WTC11 (cell line): Measurements from ENCODE around the gene DDOST. TPM values are rescaled to one million over a fixed set of nuclear protein-coding genes. Genes with fewer than 3 reads are reported as not detected.

Source experiments
- ATAC-seq: fragments of 200-7000 bp; cut with Tn5 transposase; 2 replicates; pipeline ENCODE4 v1.10.0; 2021; ENCODE audit warnings: mild to moderate bottlenecking, moderate library complexity
- CTCF ChIA-PET: fragments of 300-600 bp; sonication (Branson Sonifier 250); formaldehyde crosslinking; loops from one replicate; lab custom pipeline; 2021; ENCODE audit warnings: antibody characterized with exemption; lab: Charles Lee
- POLR2A ChIA-PET: fragments of 350-600 bp; sonication (Branson Sonifier 250); formaldehyde crosslinking; loops from one replicate; lab custom pipeline; 2021; ENCODE audit warnings: antibody characterized with exemption; lab: Charles Lee
- DNase-seq: peaks from one replicate; pipeline ENCODE4 v3.0.0; 2021; ENCODE audit warnings: low spot score
- H3K27ac Mint-ChIP-seq: 2 replicates; pipeline ENCODE4 v1.8.0; 2021; ENCODE audit warnings: mixed read lengths
- H3K27me3 Mint-ChIP-seq: 2 replicates; pipeline ENCODE4 v1.8.0; 2021; ENCODE audit warnings: low read depth, mild to moderate bottlenecking, moderate library complexity, mixed read lengths
- H3K36me3 Mint-ChIP-seq: 2 replicates; pipeline ENCODE4 v1.8.0; 2021; ENCODE audit warnings: mixed read lengths
- H3K4me1 Mint-ChIP-seq: 2 replicates; pipeline ENCODE4 v1.8.0; 2022; ENCODE audit warnings: mixed read lengths
- H3K4me3 Mint-ChIP-seq: 2 replicates; pipeline ENCODE4 v1.8.0; 2021; ENCODE audit warnings: mild to moderate bottlenecking, moderate library complexity, mixed read lengths
- H3K9me3 Mint-ChIP-seq: 2 replicates; pipeline ENCODE4 v1.8.0; 2021; ENCODE audit warnings: mixed read lengths
- ATF2 ChIP-seq: sonication (generic); formaldehyde crosslinking; IDR thresholded peaks from 2 replicates; pipeline ENCODE4 v1.8.1; 2022; ENCODE audit warnings: low read depth, missing genetic modification reagents, borderline replicate concordance
- CBFB ChIP-seq: sonication (generic); formaldehyde crosslinking; IDR thresholded peaks from 2 replicates; pipeline ENCODE4 v1.8.1; 2022; ENCODE audit warnings: mild to moderate bottlenecking, low read depth, missing genetic modification reagents
- CREB1 ChIP-seq: sonication (generic); formaldehyde crosslinking; IDR thresholded peaks from 2 replicates; pipeline ENCODE4 v1.8.0; 2023; ENCODE audit warnings: mild to moderate bottlenecking, missing genetic modification reagents
- CTCF ChIP-seq: fragments of 200-600 bp; IDR thresholded peaks from 2 replicates; pipeline ENCODE4 v1.8.0; 2022; ENCODE audit warnings: antibody characterized with exemption
- E2F4 ChIP-seq: sonication (generic); formaldehyde crosslinking; IDR thresholded peaks from 2 replicates; pipeline ENCODE4 v1.8.1; 2022; ENCODE audit warnings: low read depth, mild to moderate bottlenecking, moderate library complexity, missing genetic modification reagents, borderline replicate concordance
- ESRRA ChIP-seq: sonication (generic); formaldehyde crosslinking; IDR thresholded peaks from 2 replicates; pipeline ENCODE4 v1.8.1; 2022; ENCODE audit warnings: mild to moderate bottlenecking, missing genetic modification reagents, borderline replicate concordance
- ETV6 ChIP-seq: sonication (generic); formaldehyde crosslinking; IDR thresholded peaks from 2 replicates; pipeline ENCODE4 v1.8.1; 2022; ENCODE audit warnings: mild to moderate bottlenecking, missing genetic modification reagents
- FOXP4 ChIP-seq: sonication (generic); formaldehyde crosslinking; IDR thresholded peaks from 2 replicates; pipeline ENCODE4 v1.8.0; 2022; ENCODE audit warnings: mild to moderate bottlenecking, missing genetic modification reagents
- NFE2L1 ChIP-seq: sonication (generic); formaldehyde crosslinking; IDR thresholded peaks from 2 replicates; pipeline ENCODE4 v1.8.1; 2023; ENCODE audit warnings: missing genetic modification reagents
- NR3C1 ChIP-seq: sonication (generic); formaldehyde crosslinking; conservative IDR thresholded peaks from 2 replicates; pipeline ENCODE4 v1.8.1; 2023; ENCODE audit warnings: low read depth, mild to moderate bottlenecking, missing genetic modification reagents
- SP1 ChIP-seq: sonication (generic); formaldehyde crosslinking; conservative IDR thresholded peaks from 2 replicates; pipeline ENCODE4 v1.8.1; 2022; ENCODE audit warnings: missing genetic modification reagents
- TEAD4 ChIP-seq: sonication (generic); formaldehyde crosslinking; IDR thresholded peaks from 2 replicates; pipeline ENCODE4 v1.8.0; 2022; ENCODE audit warnings: mild to moderate bottlenecking, missing genetic modification reagents
- USF1 ChIP-seq: sonication (generic); formaldehyde crosslinking; IDR thresholded peaks from 2 replicates; pipeline ENCODE4 v1.8.0; 2022; ENCODE audit warnings: mild to moderate bottlenecking, missing genetic modification reagents
- ZNF121 ChIP-seq: sonication (generic); formaldehyde crosslinking; IDR thresholded peaks from 2 replicates; pipeline ENCODE4 v1.8.0; 2023; ENCODE audit warnings: missing genetic modification reagents
- ZNF219 ChIP-seq: sonication (generic); formaldehyde crosslinking; IDR thresholded peaks from 2 replicates; pipeline ENCODE4 v1.8.0; 2023; ENCODE audit warnings: missing genetic modification reagents, mild to moderate bottlenecking, borderline replicate concordance
- ZNF396 ChIP-seq: fragments of 250-450 bp; sonication (Bioruptor Pico); IDR thresholded peaks from 2 replicates; pipeline ENCODE4 v1.8.0; 2021; ENCODE audit warnings: mild to moderate bottlenecking, moderate library complexity, borderline replicate concordance
- total RNA-seq: library from RNA; stranded (reverse); gene quantifications from 3 replicates; pipeline ENCODE4 v1.2.3, GENCODE V29; 2021

The DDOST gene
- total RNA-seq, 1 experiment from 2014 or later = 300 TPM

GRCh38 chr1:20704390-20705202 is 43.4 kb upstream of the DDOST start:
- no peak overlapping the region for H3K27ac Mint-ChIP-seq
- no peak for ATAC-seq
- CTCF ChIA-PET = interaction anchor here (4.1 kb wide), 1 partner anchor 8 kb away, joined by 27 read pairs; no protein-coding TSS in a partner anchor

GRCh38 chr1:20703124-20703756 is 42.1 kb upstream of the DDOST start:
- ChIA-PET POLR2A (interaction anchor here (0.6 kb wide), 1 partner anchor 18 kb away, joined by 3 read pairs; no protein-coding TSS in a partner anchor), CTCF (no interaction called here)
- peaks cover 2% of the 10 kb centered on the region; the same call in 1 of the 2 replicates for H3K36me3 Mint-ChIP-seq
- H3K4me3 Mint-ChIP-seq = no peak overlapping the region
- no peak for DNase-seq
- TF ChIP-seq CTCF (no peak), ZNF396 (CRISPR knock-in tag) (no peak), ATF2 (CRISPR knock-in tag) (no peak), NR3C1 (CRISPR knock-in tag) (no peak), ETV6 (CRISPR knock-in tag) (no peak), FOXP4 (CRISPR knock-in tag) (no peak), CBFB (no peak), ZNF121 (CRISPR knock-in tag) (no peak), SP1 (no peak), E2F4 (CRISPR knock-in tag) (no peak), USF1 (CRISPR knock-in tag) (no peak), ZNF219 (CRISPR knock-in tag) (no peak), CREB1 (no peak), NFE2L1 (no peak)
- H3K4me1 Mint-ChIP-seq = no peaks in the 10 kb centered on the region
- no peak for ATAC-seq
- no peaks in the 10 kb centered on the region for H3K9me3 Mint-ChIP-seq
- H3K27me3 Mint-ChIP-seq = no peaks in the 10 kb centered on the region; the same call in 1 of the 2 replicates
- no peak overlapping the region for H3K27ac Mint-ChIP-seq

More at GRCh38 chr1:20704390-20705202, 43.4 kb upstream of the DDOST start:
- Mint-ChIP-seq H3K4me3 (no peak overlapping the region), H3K9me3 (no peaks in the 10 kb centered on the region), H3K4me1 (no peaks in the 10 kb centered on the region), H3K27me3 (no peaks in the 10 kb centered on the region; the same call in 1 of the 2 replicates)
- no peak for DNase-seq
- TF ChIP-seq ESRRA (no peak), TEAD4 (no peak)
- TF ChIP-seq, all 79 proteins: peak for 0
- POLR2A ChIA-PET = no interaction called here
- peaks cover 5% of the 10 kb centered on the region for H3K36me3 Mint-ChIP-seq
